HepG2 (cell line): ENCODE results near the gene CKLF. TPM values are rescaled to one million over a fixed set of nuclear protein-coding genes. Genes with fewer than 3 reads are reported as not detected.
A peak's percentile ranks its signal among the peaks of the same experiment; 100 is the strongest.

Source experiments
- BORCS8-MEF2B ChIP-seq: sonication (generic); formaldehyde crosslinking; IDR thresholded peaks from 2 replicates; pipeline ENCODE4 v1.8.0; 2022; ENCODE audit warnings: mild to moderate bottlenecking, missing genetic modification reagents
- CBX5 ChIP-seq: sonication (generic); formaldehyde crosslinking; IDR thresholded peaks from 2 replicates; pipeline ENCODE4 v1.4.0; 2020; ENCODE audit warnings: missing genetic modification reagents, borderline replicate concordance
- E2F5 ChIP-seq: sonication (generic); formaldehyde crosslinking; conservative IDR thresholded peaks from 2 replicates; pipeline ENCODE4 v1.4.0; 2020; ENCODE audit warnings: missing genetic modification reagents
- GABPB1 ChIP-seq: IDR thresholded peaks from 2 replicates; pipeline ENCODE4 v1.6.1; 2016; ENCODE audit warnings: mild to moderate bottlenecking, missing genetic modification reagents, moderate library complexity, missing compliant biosample characterization
- JUNB ChIP-seq: sonication (generic); formaldehyde crosslinking; IDR thresholded peaks from 2 replicates; pipeline ENCODE4 v1.8.0; 2022; ENCODE audit warnings: missing genetic modification reagents, mild to moderate bottlenecking, borderline replicate concordance
- KMT2B ChIP-seq: IDR thresholded peaks from 2 replicates; pipeline ENCODE4 v1.6.1; 2016; ENCODE audit warnings: missing genetic modification reagents, missing compliant biosample characterization
- MAFG ChIP-seq: sonication (generic); formaldehyde crosslinking; IDR thresholded peaks from 2 replicates; pipeline ENCODE4 v1.5.1; 2020; ENCODE audit warnings: mild to moderate bottlenecking, missing genetic modification reagents
- MAX ChIP-seq: IDR thresholded peaks from 2 replicates; pipeline ENCODE4 v1.6.1; 2012; ENCODE audit warnings: inconsistent platforms
- MXI1 ChIP-seq: IDR thresholded peaks from 3 replicates; pipeline ENCODE4 v1.6.1; 2012; ENCODE audit warnings: low read depth, low read length, inconsistent platforms, borderline replicate concordance
- PBX2 ChIP-seq: IDR thresholded peaks from 2 replicates; pipeline ENCODE4 v1.6.1; 2016; ENCODE audit warnings: control low read depth
- POGZ ChIP-seq: sonication (generic); formaldehyde crosslinking; IDR thresholded peaks from 2 replicates; pipeline ENCODE4 v1.4.0; 2020; ENCODE audit warnings: mild to moderate bottlenecking, missing genetic modification reagents
- RAD21 ChIP-seq: fragments of 450-650 bp; formaldehyde crosslinking; IDR thresholded peaks from 2 replicates; pipeline ENCODE4 v1.5.0; 2020; ENCODE audit warnings: mild to moderate bottlenecking
- RBAK ChIP-seq: sonication (generic); formaldehyde crosslinking; IDR thresholded peaks from 2 replicates; pipeline ENCODE4 v1.5.1; 2020; ENCODE audit warnings: mild to moderate bottlenecking, missing genetic modification reagents
- RORA ChIP-seq: sonication (generic); formaldehyde crosslinking; IDR thresholded peaks from 2 replicates; pipeline ENCODE4 v1.5.0; 2020; ENCODE audit warnings: mild to moderate bottlenecking, missing genetic modification reagents, moderate library complexity
- SALL1 ChIP-seq: sonication (generic); formaldehyde crosslinking; IDR thresholded peaks from 2 replicates; pipeline ENCODE4 v1.8.0; 2022; ENCODE audit warnings: mild to moderate bottlenecking, missing genetic modification reagents
- SMAD1 ChIP-seq: sonication (generic); formaldehyde crosslinking; IDR thresholded peaks from 2 replicates; pipeline ENCODE4 v1.4.0; 2020; ENCODE audit warnings: missing genetic modification reagents, low read depth, mild to moderate bottlenecking, borderline replicate concordance
- SP140L ChIP-seq: sonication (generic); formaldehyde crosslinking; IDR thresholded peaks from 2 replicates; pipeline ENCODE4 v1.4.0; 2020; ENCODE audit warnings: missing genetic modification reagents, borderline replicate concordance
- TEAD3 ChIP-seq: optimal IDR thresholded peaks from 2 replicates; pipeline ENCODE3; 2016; ENCODE audit warnings: borderline replicate concordance
- TP53 ChIP-seq: sonication (generic); formaldehyde crosslinking; conservative IDR thresholded peaks from 2 replicates; pipeline ENCODE4 v1.4.0; 2020; ENCODE audit warnings: missing genetic modification reagents
- TSC22D2 ChIP-seq: sonication (generic); formaldehyde crosslinking; IDR thresholded peaks from 2 replicates; pipeline ENCODE4 v1.5.1; 2020; ENCODE audit warnings: missing genetic modification reagents, mild to moderate bottlenecking, borderline replicate concordance
- ZNF235 ChIP-seq: sonication (generic); formaldehyde crosslinking; IDR thresholded peaks from 2 replicates; pipeline ENCODE4 v1.8.1; 2023; ENCODE audit warnings: mild to moderate bottlenecking, missing genetic modification reagents, borderline replicate concordance
- ZNF280D ChIP-seq: sonication (generic); formaldehyde crosslinking; IDR thresholded peaks from 2 replicates; pipeline ENCODE4 v1.5.1; 2020; ENCODE audit warnings: mild to moderate bottlenecking, missing genetic modification reagents
- ZNF501 ChIP-seq: sonication (generic); formaldehyde crosslinking; IDR thresholded peaks from 2 replicates; pipeline ENCODE4 v1.5.1; 2020; ENCODE audit warnings: mild to moderate bottlenecking, moderate library complexity, missing genetic modification reagents
- ZNF530 ChIP-seq: sonication (generic); formaldehyde crosslinking; IDR thresholded peaks from 2 replicates; pipeline ENCODE4 v1.5.0; 2020; ENCODE audit warnings: low read depth, mild to moderate bottlenecking, missing genetic modification reagents
- ZSCAN21 ChIP-seq: sonication (generic); formaldehyde crosslinking; IDR thresholded peaks from 2 replicates; pipeline ENCODE4 v1.8.0; 2022; ENCODE audit warnings: mild to moderate bottlenecking, missing genetic modification reagents, moderate library complexity, borderline replicate concordance
- polyA plus RNA-seq, 8 experiments: library from polyadenylated mRNA; depleted of rRNA in 3 of 8; stranded (reverse) in 7 of 8; unstranded in 1 of 8; fragments of >200 nt; fragmentation: Illumina TruSeq in 4 of 8; extraction: Trizol in 4 of 8; gene quantifications; 2 replicates each; pipeline versions ENCODE4 v1.2.1 to v1.2.3, GENCODE V29; 2011 to 2016; ENCODE audit warnings: low read depth in 4 of 8, missing spikeins in 1 of 8, mixed read lengths in 1 of 8; ENCODE audit not compliant: insufficient read depth in 1 of 8
- total RNA-seq, 5 experiments: library from RNA; depleted of rRNA; stranded (reverse); fragments of >200 nt; fragmentation: Illumina TruSeq; extraction: Trizol; gene quantifications; 2 replicates each; pipeline ENCODE4 v1.2.3, GENCODE V29; 2016; ENCODE audit warnings: low read depth in 1 of 5
- TF ChIP-seq, protein P1 (sequence below): sonication (generic); formaldehyde crosslinking; IDR thresholded peaks from 2 replicates; pipeline ENCODE4 v1.4.0; 2020; ENCODE audit warnings: mild to moderate bottlenecking, low read depth, missing genetic modification reagents

The CKLF gene
- total and polyA plus RNA-seq, 2 of the 13 experiments (the other 11 are each of a cell fraction or from before 2014, with no cell fraction given): 120 to 167 TPM

DNA sequence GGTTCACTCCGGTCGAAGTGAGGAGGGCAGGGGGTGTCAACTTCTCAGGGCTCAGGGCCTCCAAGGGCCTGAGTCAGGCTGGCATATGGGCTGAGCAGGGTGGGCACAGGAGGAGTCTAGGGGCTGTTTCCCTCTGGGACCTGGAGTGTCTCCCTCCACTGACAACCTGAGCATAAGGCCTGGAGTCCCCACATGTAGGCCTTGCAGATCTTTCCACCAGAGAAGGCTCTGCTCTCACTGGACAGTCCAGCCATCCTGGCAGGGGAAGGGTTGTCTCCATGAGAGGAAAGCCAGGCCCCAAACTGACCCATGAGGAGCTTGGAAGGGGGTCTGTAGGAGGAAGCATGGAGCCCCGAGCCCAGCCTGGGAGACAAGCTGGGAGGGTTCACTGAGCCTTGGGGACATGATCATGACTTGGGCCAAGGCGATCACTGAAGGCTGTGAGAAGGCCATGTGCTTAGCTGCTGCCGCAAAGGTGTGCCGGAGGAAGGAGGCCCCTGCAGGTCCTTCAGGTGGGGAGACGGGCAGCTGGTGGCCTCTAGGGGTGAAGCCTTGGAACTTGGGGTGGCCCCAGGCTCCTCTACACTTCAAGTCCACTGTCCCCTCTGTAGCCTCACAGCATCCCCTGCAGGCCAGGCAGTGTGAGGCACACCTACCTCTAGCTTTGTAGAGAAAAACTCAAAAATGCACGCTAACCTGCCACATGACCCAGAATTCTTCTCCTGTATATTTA, 36.8 kb downstream of the CKLF start (continued):
- TF ChIP-seq JUNB (CRISPR knock-in tag) (no peak), RORA (CRISPR knock-in tag) (no peak), SMAD1 (CRISPR knock-in tag) (no peak), TEAD3 (peak; percentile 47), SALL1 (CRISPR knock-in tag) (peak; percentile 7; the same call in 1 of the 2 replicates), CBX5 (CRISPR knock-in tag) (0 out of 2 replicates have a peak, but pooled peaks have one; percentile 27), POGZ (no peak), KMT2B (CRISPR knock-in tag) (0 out of 2 replicates have a peak, but pooled peaks have one; percentile 35), ZNF530 (CRISPR knock-in tag) (no peak), E2F5 (no peak), TSC22D2 (CRISPR knock-in tag) (no peak), SP140L (CRISPR knock-in tag) (no peak), MAX (no peak), MXI1 (no peak), PBX2 (no peak), ZNF235 (CRISPR knock-in tag) (no peak), ZSCAN21 (CRISPR knock-in tag) (no peak), RAD21 (peak; percentile 79), BORCS8-MEF2B (no peak), MAFG (no peak), ZNF280D (CRISPR knock-in tag) (no peak), ZNF501 (CRISPR knock-in tag) (no peak), GABPB1 (CRISPR knock-in tag) (no peak), RBAK (CRISPR knock-in tag) (no peak), TP53 (CRISPR knock-in tag) (no peak)
- TF ChIP-seq, protein P1, sequence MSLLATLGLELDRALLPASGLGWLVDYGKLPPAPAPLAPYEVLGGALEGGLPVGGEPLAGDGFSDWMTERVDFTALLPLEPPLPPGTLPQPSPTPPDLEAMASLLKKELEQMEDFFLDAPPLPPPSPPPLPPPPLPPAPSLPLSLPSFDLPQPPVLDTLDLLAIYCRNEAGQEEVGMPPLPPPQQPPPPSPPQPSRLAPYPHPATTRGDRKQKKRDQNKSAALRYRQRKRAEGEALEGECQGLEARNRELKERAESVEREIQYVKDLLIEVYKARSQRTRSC (CRISPR knock-in tag): no peak
